Activated CD8-positive, alpha-beta memory T cell treated with anti-CD3 and anti-CD28 coated beads for 36 hours (primary cell): Measurements from ENCODE around the gene FOXJ3. TPM values are rescaled to one million over a fixed set of nuclear protein-coding genes. Genes with fewer than 3 reads are reported as not detected.

Experiments
- CTCF ChIA-PET: fragments of 350-600 bp; sonication (Branson Sonifier 250); formaldehyde crosslinking; loops from one replicate; lab custom pipeline; 2021; ENCODE audit warnings: antibody characterized with exemption; lab: Charles Lee
- POLR2A ChIA-PET: fragments of 350-600 bp; sonication (Branson Sonifier 250); formaldehyde crosslinking; loops from one replicate; lab custom pipeline; 2021; ENCODE audit warnings: antibody characterized with exemption; lab: Charles Lee
- total RNA-seq, 2 experiments: library from RNA; stranded (reverse); gene quantifications; one replicate each; pipeline ENCODE4 v1.2.3, GENCODE V29; 2021

FOXJ3 gene
- total RNA-seq, 2 experiments from 2014 or later = 46.2 to 48.7 TPM

GRCh38 chr1:42317308-42317707 is 17.7 kb downstream of the FOXJ3 start:
- ChIA-PET CTCF (no interaction called here), POLR2A (interaction anchor here (0.5 kb wide), 1 partner anchor 354 kb away, joined by 3 read pairs; no protein-coding TSS in a partner anchor)

GRCh38 chr1:42316292-42316691 is 18.7 kb downstream of the FOXJ3 start:
- ChIA-PET POLR2A (no interaction called here), CTCF (interaction anchor here (0.7 to 0.9 kb wide), 2 partner anchors 9 to 635 kb away, joined by 3 to 4 read pairs; no protein-coding TSS in a partner anchor)

GRCh38 chr1:42315500-42315899 is 19.5 kb downstream of the FOXJ3 start:
- CTCF ChIA-PET = interaction anchor here (0.9 to 1.1 kb wide), 3 partner anchors 8 to 130 kb away, joined by 3 to 4 read pairs (median 3); no protein-coding TSS in a partner anchor
- POLR2A ChIA-PET = no interaction called here

- ChIA-PET CTCF (interaction anchor here (0.7 to 0.9 kb wide), 2 partner anchors 19 to 20 kb away, joined by 3 to 4 read pairs; no protein-coding TSS in a partner anchor), POLR2A (no interaction called here)
Measured at GRCh38 chr1:42313970-42314369, 21.1 kb downstream of the FOXJ3 start.

GRCh38 chr1:42312576-42313212 is 22.3 kb downstream of the FOXJ3 start:
- CTCF ChIA-PET = interaction anchor here (0.7 to 1.2 kb wide), 2 partner anchors 21 to 303 kb away, joined by 3 read pairs; no protein-coding TSS in a partner anchor
- POLR2A ChIA-PET = no interaction called here

GRCh38 chr1:42311897-42312296 is 23.1 kb downstream of the FOXJ3 start:
- CTCF ChIA-PET = interaction anchor here (1.2 kb wide), 1 partner anchor 22 kb away, joined by 3 read pairs; no protein-coding TSS in a partner anchor
- POLR2A ChIA-PET = no interaction called here

- ChIA-PET CTCF (no interaction called here), POLR2A (no interaction called here)
Measured at GRCh38 chr1:42311138-42311537, 23.9 kb downstream of the FOXJ3 start.

GRCh38 chr1:42306977-42307376 is 28.1 kb downstream of the FOXJ3 start:
- ChIA-PET CTCF (interaction anchor here (0.7 kb wide), 1 partner anchor 9 kb away, joined by 4 read pairs; no protein-coding TSS in a partner anchor), POLR2A (no interaction called here)

GRCh38 chr1:42305639-42306038 is 29.4 kb downstream of the FOXJ3 start:
- POLR2A ChIA-PET = no interaction called here
- CTCF ChIA-PET = no interaction called here

- POLR2A ChIA-PET = no interaction called here
- CTCF ChIA-PET = interaction anchor here (0.5 kb wide), 1 partner anchor 58 kb away, joined by 3 read pairs; no protein-coding TSS in a partner anchor
Measured at GRCh38 chr1:42302034-42302433, 33.0 kb downstream of the FOXJ3 start.

- ChIA-PET CTCF (no interaction called here), POLR2A (no interaction called here)
Measured at GRCh38 chr1:42298520-42298919, 36.5 kb downstream of the FOXJ3 start.

- POLR2A ChIA-PET = no interaction called here
- CTCF ChIA-PET = no interaction called here
Measured at GRCh38 chr1:42295816-42296215, 39.2 kb downstream of the FOXJ3 start.

GRCh38 chr1:42290130-42290529 is 44.9 kb downstream of the FOXJ3 start:
- CTCF ChIA-PET = no interaction called here

GRCh38 chr1:42288311-42288985 is 46.6 kb downstream of the FOXJ3 start:
- CTCF ChIA-PET = no interaction called here

More at GRCh38 chr1:42290130-42290529, 44.9 kb downstream of the FOXJ3 start:
- POLR2A ChIA-PET = no interaction called here

GRCh38 chr1:42282867-42283583 is 52.0 kb downstream of the FOXJ3 start:
- POLR2A ChIA-PET = interaction anchor here (0.6 kb wide), 1 partner anchor 484 kb away, joined by 3 read pairs; the partner anchor contains the start of genes C1orf50 and P3H1
- CTCF ChIA-PET = no interaction called here

More at GRCh38 chr1:42288311-42288985, 46.6 kb downstream of the FOXJ3 start:
- POLR2A ChIA-PET = no interaction called here

- CTCF ChIA-PET = no interaction called here
- POLR2A ChIA-PET = interaction anchor here (0.6 kb wide), 1 partner anchor 485 kb away, joined by 3 read pairs; the partner anchor contains the start of genes C1orf50 and P3H1
Measured at GRCh38 chr1:42282024-42282579, 52.9 kb downstream of the FOXJ3 start.

- ChIA-PET POLR2A (no interaction called here), CTCF (no interaction called here)
Measured at GRCh38 chr1:42280821-42281220, 54.2 kb downstream of the FOXJ3 start.

- ChIA-PET POLR2A (no interaction called here), CTCF (no interaction called here)
Measured at GRCh38 chr1:42279055-42279454, 56.0 kb downstream of the FOXJ3 start.

GRCh38 chr1:42272920-42273319 is 62.1 kb downstream of the FOXJ3 start:
- CTCF ChIA-PET = no interaction called here
- POLR2A ChIA-PET = no interaction called here
